CD4-positive, alpha-beta memory T cell (primary cell): ENCODE data around the gene INSYN2B. TPM values are rescaled to one million over a fixed set of nuclear protein-coding genes. Genes with fewer than 3 reads are reported as not detected.

Source experiments
- CTCF ChIA-PET: fragments of 350-600 bp; sonication (Branson Sonifier 250); formaldehyde crosslinking; loops from one replicate; lab custom pipeline; 2021; ENCODE audit warnings: inconsistent platforms; ENCODE audit not compliant: partially characterized antibody; lab: Charles Lee
- POLR2A ChIA-PET: fragments of 350-600 bp; sonication (Branson Sonifier 250); formaldehyde crosslinking; loops from one replicate; lab custom pipeline; 2021; ENCODE audit not compliant: partially characterized antibody; lab: Charles Lee
- DNase-seq, 5 donors: peaks; one replicate each; pipeline versions ENCODE4 v3.0.0 to v3.0.0-alpha.2; 2020 to 2022; ENCODE audit warnings: mixed read lengths in 1 of 5
- H3K27ac ChIP-seq: one replicate; pipeline ENCODE4 v1.7.0; 2013; ENCODE audit warnings: low read depth, low read length
- H3K27me3 ChIP-seq: 2 replicates; pipeline ENCODE4 v1.7.0; 2013; ENCODE audit warnings: mild to moderate bottlenecking, low read length, moderate library complexity; ENCODE audit not compliant: insufficient read depth
- H3K36me3 ChIP-seq: 2 replicates; pipeline ENCODE4 v1.7.0; 2013; ENCODE audit warnings: mild to moderate bottlenecking, low read length, moderate library complexity; ENCODE audit not compliant: insufficient read depth
- H3K4me1 ChIP-seq: 2 replicates; pipeline ENCODE4 v1.7.0; 2013; ENCODE audit warnings: mild to moderate bottlenecking, low read length, moderate library complexity; ENCODE audit not compliant: insufficient read depth
- H3K4me3 ChIP-seq, 2 donors: one replicate each; pipeline ENCODE4 v1.7.0; 2013; ENCODE audit warnings: low read length in 2 of 2, mild to moderate bottlenecking in 1 of 2
- H3K9me3 ChIP-seq, 2 donors: one replicate each; pipeline ENCODE4 v1.7.0; 2013; ENCODE audit warnings: low read length in 2 of 2, control low read depth in 1 of 2; ENCODE audit not compliant: control insufficient read depth in 1 of 2
- H3K27ac Mint-ChIP-seq, 7 donors: one replicate each; pipeline ENCODE4 v1.8.0; 2020 to 2021; ENCODE audit warnings: mixed read lengths in 7 of 7, mild to moderate bottlenecking in 6 of 7, inconsistent platforms in 3 of 7, moderate library complexity in 3 of 7
- H3K27me3 Mint-ChIP-seq, 2 donors: one replicate each; pipeline ENCODE4 v1.8.0; 2020 to 2021; ENCODE audit warnings: mixed read lengths in 2 of 2
- H3K36me3 Mint-ChIP-seq, 2 donors: one replicate each; pipeline ENCODE4 v1.8.0; 2020 to 2021; ENCODE audit warnings: mixed read lengths in 2 of 2, inconsistent platforms in 1 of 2, mild to moderate bottlenecking in 1 of 2
- H3K4me1 Mint-ChIP-seq, 4 donors: one replicate each; pipeline ENCODE4 v1.8.0; 2020 to 2021; ENCODE audit warnings: mixed read lengths in 4 of 4, mild to moderate bottlenecking in 1 of 4
- H3K4me3 Mint-ChIP-seq, 8 donors: one replicate each; pipeline ENCODE4 v1.8.0; 2020 to 2021; ENCODE audit warnings: mixed read lengths in 8 of 8, mild to moderate bottlenecking in 7 of 8, moderate library complexity in 6 of 8, inconsistent platforms in 3 of 8
- H3K9me3 Mint-ChIP-seq, 8 donors: one replicate each; pipeline ENCODE4 v1.8.0; 2020 to 2021; ENCODE audit warnings: mixed read lengths in 8 of 8, mild to moderate bottlenecking in 5 of 8, inconsistent platforms in 3 of 8, moderate library complexity in 1 of 8
- intact Hi-C: fragments of 100-400 bp; cut with micrococcal nuclease; formaldehyde crosslinking; loops from one replicate; pipeline ENCODE4 v1.15.1; 2023
- polyA plus RNA-seq, 2 donors: library from polyadenylated mRNA; unstranded; fragments of 300-500 nt; fragmentation: Illumina TruSeq; gene quantifications; one replicate each; pipeline ENCODE4 v1.2.3, GENCODE V29; 2021
- total RNA-seq, 2 experiments: library from RNA; stranded (reverse); gene quantifications; one replicate each; pipeline ENCODE4 v1.2.3, GENCODE V29; 2021

The INSYN2B gene
- total and polyA plus RNA-seq, 4 experiments from 2014 or later: not detected

- H3K4me1 Mint-ChIP-seq: peaks cover 17 to 32% (median 21%) of the 10 kb centered on the region in 4 donors
- POLR2A ChIA-PET: no interaction called here
- no peak overlapping the region for H3K27ac Mint-ChIP-seq
Observed at GRCh38 chr5:169904059-169904458, 76.2 kb downstream of the INSYN2B start.

GRCh38 chr5:169901896-169902295 is 78.4 kb downstream of the INSYN2B start:
- Histone ChIP-seq H3K27me3 (no peaks in the 10 kb centered on the region), H3K36me3 (no peaks in the 10 kb centered on the region), H3K27ac (no peak overlapping the region), H3K9me3 (no peaks in the 10 kb centered on the region), H3K4me3 (no peak overlapping the region), H3K4me1 (no peaks in the 10 kb centered on the region)
- Mint-ChIP-seq H3K4me3 (no peak overlapping the region), H3K4me1 (peaks cover 15 to 32% (median 26%) of the 10 kb centered on the region in 4 donors), H3K27me3 (no peaks in the 10 kb centered on the region), H3K36me3 (peaks cover 21 to 39% of the 10 kb centered on the region in 2 donors), H3K9me3 (no peaks in the 10 kb centered on the region), H3K27ac (no peak overlapping the region)
- POLR2A ChIA-PET: no interaction called here
- CTCF ChIA-PET: no interaction called here
- DNase-seq: no peak
- intact Hi-C loops: no loop called here

More at GRCh38 chr5:169904059-169904458, 76.2 kb downstream of the INSYN2B start:
- no peaks in the 10 kb centered on the region for H3K4me1 ChIP-seq
- H3K9me3 ChIP-seq: no peaks in the 10 kb centered on the region
- H3K36me3 ChIP-seq: no peaks in the 10 kb centered on the region
- H3K36me3 Mint-ChIP-seq: peaks cover 13 to 27% of the 10 kb centered on the region in 2 donors
- intact Hi-C loops: no loop called here
- CTCF ChIA-PET: no interaction called here
- H3K4me3 ChIP-seq: no peak overlapping the region
- no peaks in the 10 kb centered on the region for H3K27me3 ChIP-seq
- no peaks in the 10 kb centered on the region for H3K9me3 Mint-ChIP-seq
- H3K27ac ChIP-seq: no peak overlapping the region
- H3K27me3 Mint-ChIP-seq: no peaks in the 10 kb centered on the region
- H3K4me3 Mint-ChIP-seq: no peak overlapping the region
- DNase-seq: no peak

GRCh38 chr5:169897481-169897880 is 82.8 kb downstream of the INSYN2B start:
- CTCF ChIA-PET: no interaction called here
- POLR2A ChIA-PET: no interaction called here
- H3K4me1 ChIP-seq: no peaks in the 10 kb centered on the region

GRCh38 chr5:169895926-169896325 is 84.4 kb downstream of the INSYN2B start:
- POLR2A ChIA-PET: no interaction called here

More at GRCh38 chr5:169897481-169897880, 82.8 kb downstream of the INSYN2B start:
- Mint-ChIP-seq H3K4me3 (no peak overlapping the region), H3K27ac (peak overlapping the region in 1 of 7 donors; percentile 15), H3K27me3 (no peaks in the 10 kb centered on the region), H3K4me1 (peaks cover 14 to 32% (median 26%) of the 10 kb centered on the region in 4 donors), H3K36me3 (peaks cover 50 to 66% of the 10 kb centered on the region in 2 donors), H3K9me3 (no peaks in the 10 kb centered on the region)
- intact Hi-C loops: no loop called here
- no peaks in the 10 kb centered on the region for H3K27me3 ChIP-seq
- H3K27ac ChIP-seq: no peak overlapping the region
- H3K9me3 ChIP-seq: no peaks in the 10 kb centered on the region
- H3K36me3 ChIP-seq: peaks cover 7% of the 10 kb centered on the region
- DNase-seq: no peak
- H3K4me3 ChIP-seq: no peak overlapping the region

GRCh38 chr5:169893571-169893970 is 86.7 kb downstream of the INSYN2B start:
- Mint-ChIP-seq H3K9me3 (no peaks in the 10 kb centered on the region), H3K36me3 (peaks cover 40 to 59% of the 10 kb centered on the region in 2 donors), H3K27ac (no peak overlapping the region), H3K27me3 (no peaks in the 10 kb centered on the region), H3K4me1 (peaks cover 4 to 20% (median 6%) of the 10 kb centered on the region in 4 donors), H3K4me3 (no peak overlapping the region)
- Histone ChIP-seq H3K4me3 (no peak overlapping the region), H3K36me3 (peaks cover 7% of the 10 kb centered on the region), H3K9me3 (no peaks in the 10 kb centered on the region), H3K27ac (no peak overlapping the region), H3K27me3 (no peaks in the 10 kb centered on the region), H3K4me1 (no peaks in the 10 kb centered on the region)
- POLR2A ChIA-PET: no interaction called here
- intact Hi-C loops: no loop called here
- no peak for DNase-seq
- CTCF ChIA-PET: interaction anchor here (0.7 kb wide), 1 partner anchor 1409 kb away, joined by 3 read pairs; no protein-coding TSS in a partner anchor

More at GRCh38 chr5:169895926-169896325, 84.4 kb downstream of the INSYN2B start:
- H3K27ac Mint-ChIP-seq: no peak overlapping the region
- H3K9me3 Mint-ChIP-seq: no peaks in the 10 kb centered on the region
- Histone ChIP-seq H3K27ac (no peak overlapping the region), H3K36me3 (peaks cover 7% of the 10 kb centered on the region), H3K9me3 (no peaks in the 10 kb centered on the region), H3K27me3 (no peaks in the 10 kb centered on the region), H3K4me1 (no peaks in the 10 kb centered on the region), H3K4me3 (no peak overlapping the region)
- peaks cover 42 to 62% of the 10 kb centered on the region in 2 donors for H3K36me3 Mint-ChIP-seq
- no peak overlapping the region for H3K4me3 Mint-ChIP-seq
- H3K4me1 Mint-ChIP-seq: peaks cover 8 to 22% (median 19%) of the 10 kb centered on the region in 4 donors
- no peaks in the 10 kb centered on the region for H3K27me3 Mint-ChIP-seq
- DNase-seq: no peak
- intact Hi-C loops: no loop called here
- CTCF ChIA-PET: no interaction called here

- peak overlapping the region in 1 of 7 donors; percentile 59 for H3K27ac Mint-ChIP-seq
Observed at GRCh38 chr5:169893010-169893409, 87.3 kb downstream of the INSYN2B start.

GRCh38 chr5:169889572-169889971 is 90.7 kb downstream of the INSYN2B start:
- no peak overlapping the region for H3K4me3 Mint-ChIP-seq
- no peaks in the 10 kb centered on the region for H3K9me3 Mint-ChIP-seq
- H3K4me1 ChIP-seq: no peaks in the 10 kb centered on the region
- no peaks in the 10 kb centered on the region for H3K27me3 ChIP-seq
- CTCF ChIA-PET: no interaction called here
- POLR2A ChIA-PET: no interaction called here
- DNase-seq: no peak
- H3K27me3 Mint-ChIP-seq: no peaks in the 10 kb centered on the region
- intact Hi-C loops: no loop called here
- H3K4me1 Mint-ChIP-seq: peaks cover 10 to 22% (median 15%) of the 10 kb centered on the region in 4 donors
- H3K9me3 ChIP-seq: no peaks in the 10 kb centered on the region
- H3K36me3 Mint-ChIP-seq: peaks cover 26 to 41% of the 10 kb centered on the region in 2 donors
- no peak overlapping the region for H3K27ac ChIP-seq
- no peak overlapping the region for H3K4me3 ChIP-seq
- no peak overlapping the region for H3K27ac Mint-ChIP-seq
- H3K36me3 ChIP-seq: no peaks in the 10 kb centered on the region

More at GRCh38 chr5:169893010-169893409, 87.3 kb downstream of the INSYN2B start:
- intact Hi-C loops: no loop called here
- ChIA-PET CTCF (interaction anchor here (0.7 kb wide), 1 partner anchor 1409 kb away, joined by 3 read pairs; no protein-coding TSS in a partner anchor), POLR2A (no interaction called here)
- Mint-ChIP-seq H3K4me3 (no peak overlapping the region), H3K4me1 (peaks cover 0 to 19% (median 5%) of the 10 kb centered on the region in 4 donors), H3K36me3 (peaks cover 34 to 57% of the 10 kb centered on the region in 2 donors), H3K27me3 (no peaks in the 10 kb centered on the region), H3K9me3 (no peaks in the 10 kb centered on the region)
- no peak for DNase-seq
- Histone ChIP-seq H3K4me1 (no peaks in the 10 kb centered on the region), H3K27me3 (no peaks in the 10 kb centered on the region), H3K4me3 (no peak overlapping the region), H3K9me3 (no peaks in the 10 kb centered on the region), H3K36me3 (peaks cover 7% of the 10 kb centered on the region), H3K27ac (no peak overlapping the region)
